ENCODE results near the gene TNIP1.

DNA sequence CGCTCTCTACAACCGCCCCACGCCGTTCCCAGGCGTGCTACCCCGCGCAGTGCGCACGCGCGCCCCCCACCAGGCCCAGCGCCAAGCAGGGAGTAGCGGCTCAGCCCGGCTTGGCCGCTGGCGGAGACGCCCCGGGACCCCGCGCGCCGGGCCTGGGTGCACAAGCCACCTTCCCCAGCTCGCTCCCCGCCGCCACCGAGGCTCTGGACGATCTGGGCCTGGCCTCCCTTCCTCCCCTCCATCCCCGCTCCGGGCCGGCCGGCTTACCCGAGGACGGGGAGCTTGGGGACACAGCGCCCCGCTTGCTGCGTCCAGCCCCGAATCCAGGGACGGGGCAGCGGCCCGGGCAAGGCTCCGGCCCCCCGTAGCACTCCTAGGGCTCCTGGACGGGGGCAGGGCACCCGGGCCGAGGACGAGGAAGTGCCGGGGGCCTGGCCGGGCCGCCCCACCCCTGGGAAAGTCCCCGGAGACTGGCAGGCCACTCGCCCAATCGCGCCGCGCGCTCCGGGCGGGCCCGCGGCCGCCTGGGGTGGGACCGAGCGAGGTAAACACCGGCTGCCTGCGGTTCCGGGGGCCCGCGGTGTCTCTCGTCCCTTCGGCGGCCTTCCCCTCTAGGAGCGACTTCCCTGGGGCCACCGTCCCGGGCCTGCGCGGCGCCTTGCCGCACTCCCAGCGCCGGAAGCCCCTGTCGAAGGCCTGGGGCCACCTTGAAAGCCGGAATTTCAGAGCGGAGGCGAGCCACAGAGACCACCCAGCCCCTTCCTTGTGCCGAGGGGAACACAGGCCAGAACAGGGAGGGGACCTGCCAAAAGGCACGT is at the start of gene TNIP1:
- TF ChIP-seq, protein P1, sequence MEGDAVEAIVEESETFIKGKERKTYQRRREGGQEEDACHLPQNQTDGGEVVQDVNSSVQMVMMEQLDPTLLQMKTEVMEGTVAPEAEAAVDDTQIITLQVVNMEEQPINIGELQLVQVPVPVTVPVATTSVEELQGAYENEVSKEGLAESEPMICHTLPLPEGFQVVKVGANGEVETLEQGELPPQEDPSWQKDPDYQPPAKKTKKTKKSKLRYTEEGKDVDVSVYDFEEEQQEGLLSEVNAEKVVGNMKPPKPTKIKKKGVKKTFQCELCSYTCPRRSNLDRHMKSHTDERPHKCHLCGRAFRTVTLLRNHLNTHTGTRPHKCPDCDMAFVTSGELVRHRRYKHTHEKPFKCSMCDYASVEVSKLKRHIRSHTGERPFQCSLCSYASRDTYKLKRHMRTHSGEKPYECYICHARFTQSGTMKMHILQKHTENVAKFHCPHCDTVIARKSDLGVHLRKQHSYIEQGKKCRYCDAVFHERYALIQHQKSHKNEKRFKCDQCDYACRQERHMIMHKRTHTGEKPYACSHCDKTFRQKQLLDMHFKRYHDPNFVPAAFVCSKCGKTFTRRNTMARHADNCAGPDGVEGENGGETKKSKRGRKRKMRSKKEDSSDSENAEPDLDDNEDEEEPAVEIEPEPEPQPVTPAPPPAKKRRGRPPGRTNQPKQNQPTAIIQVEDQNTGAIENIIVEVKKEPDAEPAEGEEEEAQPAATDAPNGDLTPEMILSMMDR (IDR thresholded peaks at IDR 0.05), result peak in 1 of 3 experiments; percentile 2
- peak; percentile 83 to 90 for TF ChIP-seq POLR2AphosphoS5 (IDR thresholded peaks at IDR 0.05)
- TF ChIP-seq POLR2A (IDR thresholded peaks at IDR 0.05; ENCODE audit: low read depth), result peak; percentile 60

Data from esophagus muscularis mucosa (tissue), 3 donors.